ENCODE data around the gene TULP3. TPM values are rescaled to one million over a fixed set of nuclear protein-coding genes. Genes with fewer than 3 reads are reported as not detected.

The TULP3 gene
- total and polyA plus RNA-seq, 8 donors = 4.1 to 9.0 (median 6.0) TPM

DNA sequence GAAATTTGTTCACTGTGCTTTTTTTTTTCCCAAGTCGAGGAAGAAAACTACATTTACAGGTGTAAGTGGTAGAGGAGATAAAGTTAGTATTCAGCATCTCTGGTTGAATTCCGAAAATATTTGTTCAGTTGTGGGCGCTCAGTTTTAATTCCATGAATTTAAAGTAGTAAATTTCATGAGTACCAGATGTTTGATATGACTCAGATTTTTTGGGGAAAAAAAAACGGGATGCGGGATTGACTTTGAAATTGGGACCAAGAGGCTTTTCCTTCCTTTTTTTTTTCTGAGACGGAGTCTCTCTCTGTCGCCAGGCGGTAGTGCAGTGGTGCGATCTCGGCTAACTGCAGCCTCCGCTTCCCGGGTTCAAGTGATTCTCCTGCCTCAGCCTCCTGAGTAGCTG is 1.6 kb downstream of the TULP3 start:
- no peak for FAIRE-seq
- no peak for ATAC-seq
- TF ChIP-seq, protein P1, sequence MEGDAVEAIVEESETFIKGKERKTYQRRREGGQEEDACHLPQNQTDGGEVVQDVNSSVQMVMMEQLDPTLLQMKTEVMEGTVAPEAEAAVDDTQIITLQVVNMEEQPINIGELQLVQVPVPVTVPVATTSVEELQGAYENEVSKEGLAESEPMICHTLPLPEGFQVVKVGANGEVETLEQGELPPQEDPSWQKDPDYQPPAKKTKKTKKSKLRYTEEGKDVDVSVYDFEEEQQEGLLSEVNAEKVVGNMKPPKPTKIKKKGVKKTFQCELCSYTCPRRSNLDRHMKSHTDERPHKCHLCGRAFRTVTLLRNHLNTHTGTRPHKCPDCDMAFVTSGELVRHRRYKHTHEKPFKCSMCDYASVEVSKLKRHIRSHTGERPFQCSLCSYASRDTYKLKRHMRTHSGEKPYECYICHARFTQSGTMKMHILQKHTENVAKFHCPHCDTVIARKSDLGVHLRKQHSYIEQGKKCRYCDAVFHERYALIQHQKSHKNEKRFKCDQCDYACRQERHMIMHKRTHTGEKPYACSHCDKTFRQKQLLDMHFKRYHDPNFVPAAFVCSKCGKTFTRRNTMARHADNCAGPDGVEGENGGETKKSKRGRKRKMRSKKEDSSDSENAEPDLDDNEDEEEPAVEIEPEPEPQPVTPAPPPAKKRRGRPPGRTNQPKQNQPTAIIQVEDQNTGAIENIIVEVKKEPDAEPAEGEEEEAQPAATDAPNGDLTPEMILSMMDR (IDR thresholded peaks at IDR 0.05) = no peak

DNA sequence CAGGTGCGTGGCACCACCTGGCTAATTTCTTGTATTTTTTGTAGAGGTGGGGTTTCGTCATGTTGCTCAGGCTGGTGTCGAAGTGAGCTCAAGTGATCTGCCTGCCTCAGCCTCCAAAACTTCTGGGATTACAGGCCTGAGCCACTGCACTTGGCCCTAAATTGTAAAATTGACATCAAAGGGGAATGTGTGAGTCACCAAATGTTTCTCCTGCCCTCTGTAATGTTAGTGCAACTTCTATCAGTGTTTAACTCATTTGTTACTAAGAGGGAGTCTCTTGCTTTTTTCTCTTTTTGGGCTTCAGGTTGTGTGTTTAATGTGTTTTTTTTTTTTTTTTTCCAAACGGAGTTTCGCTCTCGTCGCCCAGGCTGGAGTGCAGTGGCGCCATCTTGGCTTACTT is 2.3 kb downstream of the TULP3 start:
- Histone ChIP-seq H3K27me3 (no peaks in the 10 kb centered on the region), H3K27ac (no peak overlapping the region), H3K36me3 (no peaks in the 10 kb centered on the region), H3K4me1 (no peaks in the 10 kb centered on the region), H3K4me3 (no peak overlapping the region), H3K9me3 (no peaks in the 10 kb centered on the region)
- FAIRE-seq (no peak), DNase-seq (no peak), ATAC-seq (no peak)
- intact Hi-C loops (cut with DNase I) = no loop called here
- WGBS, 2 donors = 92 to 93% methylated on average over 8 of the region's 8 CpGs
- TF ChIP-seq, protein P1 (IDR thresholded peaks at IDR 0.05) = no peak

More for the DNA sequence above, 1.6 kb downstream of the TULP3 start:
- no peak overlapping the region for H3K4me3 ChIP-seq
- no peaks in the 10 kb centered on the region for H3K36me3 ChIP-seq
- intact Hi-C loops (cut with DNase I) = no loop called here
- no peak for DNase-seq
- no peaks in the 10 kb centered on the region for H3K9me3 ChIP-seq
- H3K27me3 ChIP-seq = no peaks in the 10 kb centered on the region
- H3K27ac ChIP-seq = no peak overlapping the region
- H3K4me1 ChIP-seq = no peaks in the 10 kb centered on the region
- 79 to 81% methylated on average over 12 of the region's 12 CpGs for WGBS, 2 donors

DNA sequence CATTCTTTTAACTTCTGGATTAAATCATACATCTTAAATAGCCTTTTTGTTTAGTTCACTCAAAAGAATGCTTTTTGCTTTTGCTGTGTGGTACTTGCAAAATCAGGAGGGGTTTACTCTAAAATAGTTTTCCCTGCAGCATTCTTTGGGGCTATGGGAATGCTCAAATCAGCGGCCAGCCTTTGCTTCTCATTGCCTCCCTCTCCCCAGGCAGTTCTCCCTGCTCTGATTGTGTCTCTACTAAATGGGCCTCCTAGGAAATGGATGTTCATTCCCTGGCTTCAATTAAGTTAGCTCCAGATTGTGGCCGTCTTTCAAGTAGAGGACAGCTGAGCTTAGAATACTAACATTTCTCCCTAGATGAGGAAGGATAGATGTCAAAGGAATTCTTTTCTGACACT is 4.4 kb downstream of the TULP3 start:
- DNase-seq = no peak
- Histone ChIP-seq H3K27ac (no peak overlapping the region), H3K36me3 (no peaks in the 10 kb centered on the region), H3K4me3 (no peak overlapping the region), H3K27me3 (no peaks in the 10 kb centered on the region), H3K4me1 (no peaks in the 10 kb centered on the region), H3K9me3 (no peaks in the 10 kb centered on the region)
- intact Hi-C loops (cut with DNase I) = no loop called here
- 42 to 89% methylated on average over 2 of the region's 2 CpGs for WGBS, 2 donors
- TF ChIP-seq, protein P1 (IDR thresholded peaks at IDR 0.05) = no peak
- FAIRE-seq = no peak
- no peak for ATAC-seq

DNA sequence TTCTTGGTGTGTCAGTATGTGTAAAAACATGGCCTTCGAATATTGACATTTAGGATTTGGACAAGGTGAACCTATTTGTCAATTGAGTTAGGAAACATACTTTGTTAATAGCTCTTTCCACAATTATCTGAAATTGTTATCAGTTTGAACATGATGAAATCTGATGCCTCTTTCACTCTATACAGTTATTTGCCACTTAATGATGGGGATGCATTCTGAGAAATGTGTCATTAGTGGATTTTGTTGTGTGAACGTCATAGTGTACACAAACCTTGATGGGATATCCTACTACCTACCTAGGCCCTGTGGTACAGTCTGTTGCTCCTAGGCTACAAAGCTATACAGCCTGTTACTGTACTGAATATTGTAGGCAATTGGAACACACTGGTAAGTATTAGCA is 4.8 kb downstream of the TULP3 start:
- Histone ChIP-seq H3K27ac (no peak overlapping the region), H3K36me3 (no peaks in the 10 kb centered on the region), H3K27me3 (no peaks in the 10 kb centered on the region), H3K4me3 (no peak overlapping the region), H3K9me3 (no peaks in the 10 kb centered on the region), H3K4me1 (no peaks in the 10 kb centered on the region)
- FAIRE-seq (no peak), DNase-seq (no peak), ATAC-seq (no peak)
- WGBS, 2 donors = 54 to 65% methylated on average over 2 of the region's 2 CpGs
- TF ChIP-seq, protein P1 (IDR thresholded peaks at IDR 0.05) = no peak
- intact Hi-C loops (cut with DNase I) = no loop called here

DNA sequence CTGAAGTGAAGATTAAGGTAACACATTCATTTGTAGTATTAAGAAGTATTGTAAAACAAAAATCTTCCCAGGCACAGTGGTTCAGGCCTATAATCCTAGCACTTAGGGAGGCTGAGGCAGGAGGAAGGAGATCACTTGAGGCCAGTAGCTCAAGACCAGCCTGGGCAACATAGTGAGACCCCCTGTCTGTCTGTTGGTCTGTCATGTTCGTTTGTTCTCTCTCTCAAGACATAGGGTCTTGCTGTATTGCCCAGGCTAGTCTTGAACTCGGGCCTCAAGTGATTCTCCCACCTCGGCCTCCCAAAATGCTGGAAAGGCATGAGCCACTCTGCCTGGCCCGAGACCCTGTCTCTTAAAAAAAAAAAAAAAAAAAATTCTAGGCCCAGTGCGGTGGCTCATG is 6.7 kb downstream of the TULP3 start:
- TF ChIP-seq, protein P1 (IDR thresholded peaks at IDR 0.05) = no peak
- no peak overlapping the region for H3K4me3 ChIP-seq
- no peak overlapping the region for H3K27ac ChIP-seq
- ATAC-seq (no peak), DNase-seq (no peak), FAIRE-seq (no peak)
- no peaks in the 10 kb centered on the region for H3K27me3 ChIP-seq
- intact Hi-C loops (cut with DNase I) = no loop called here
- WGBS, 2 donors = 96 to 100% methylated on average over 5 of the region's 5 CpGs
- no peaks in the 10 kb centered on the region for H3K4me1 ChIP-seq
- no peaks in the 10 kb centered on the region for H3K36me3 ChIP-seq
- no peaks in the 10 kb centered on the region for H3K9me3 ChIP-seq
